Hepatic stellate cell (primary cell): ENCODE results near the gene MAN2A2.

Experiments used
- DNase-seq: peaks from one replicate; pipeline ENCODE4 v3.0.0; 2011; ENCODE audit warnings: low spot score

Gene MAN2A2

DNA sequence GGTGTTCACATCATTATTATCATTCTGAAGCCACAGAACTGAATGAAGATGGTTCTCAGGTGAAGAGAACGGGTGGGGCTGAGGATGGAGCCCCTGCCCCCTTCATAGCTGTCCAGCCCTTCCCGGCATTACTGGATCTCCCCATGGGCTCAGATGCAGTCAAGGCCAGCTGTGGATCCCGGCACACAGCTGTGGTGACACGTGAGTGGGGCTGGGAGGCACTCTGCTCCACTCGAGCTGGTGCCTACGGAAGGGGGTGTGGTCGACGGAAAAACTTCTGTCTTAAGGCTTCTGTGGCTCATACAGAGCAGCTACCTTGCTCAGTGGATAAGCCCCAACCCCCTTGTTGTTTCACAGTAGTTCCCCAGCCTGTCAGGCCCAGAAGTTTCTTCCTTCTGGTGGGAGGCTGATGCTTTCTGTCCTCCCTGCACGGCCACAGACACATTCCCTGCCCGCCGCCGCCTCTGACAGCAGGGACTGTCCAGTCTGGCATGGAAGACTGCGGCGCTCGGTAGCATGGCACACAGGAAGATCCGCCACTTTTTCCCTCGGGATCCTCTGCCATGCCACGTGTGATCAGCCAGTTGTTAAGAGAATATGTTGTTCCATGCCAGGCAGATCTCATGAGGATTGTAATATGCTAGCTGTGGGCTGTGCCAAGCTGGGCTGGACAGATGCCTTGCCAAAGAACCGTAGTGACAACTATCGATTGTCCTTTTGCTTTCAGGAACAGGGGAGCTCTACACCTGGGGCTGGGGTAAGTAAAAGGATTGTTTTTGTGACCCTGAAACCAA lies 57.4 kb downstream of the MAN2A2 start:
- DNase-seq: no peak

DNA sequence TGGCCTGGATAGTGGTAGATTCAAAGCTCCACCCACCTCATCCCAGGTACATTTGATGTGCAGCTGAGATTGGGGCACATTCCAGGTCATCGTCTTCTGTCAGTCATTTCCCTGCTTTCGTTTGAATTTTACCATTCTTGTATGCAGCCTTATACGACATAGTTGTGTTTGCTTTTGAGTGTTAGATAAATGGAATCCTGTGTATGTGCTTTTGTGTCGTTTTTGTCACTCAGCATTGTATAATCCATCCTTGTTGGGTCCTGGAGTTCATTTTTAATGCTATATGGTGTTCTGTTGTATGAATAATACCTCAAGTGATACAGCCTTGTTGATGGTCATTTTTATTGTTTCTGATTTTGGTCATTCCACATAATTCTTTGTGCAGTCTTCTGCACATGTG lies 58.9 kb downstream of the MAN2A2 start:
- no peak for DNase-seq

GRCh38 chr15:90966262-90966661 lies 63.2 kb downstream of the MAN2A2 start:
- DNase-seq: no peak

GRCh38 chr15:90967206-90967605 lies 64.1 kb downstream of the MAN2A2 start:
- no peak for DNase-seq

DNA sequence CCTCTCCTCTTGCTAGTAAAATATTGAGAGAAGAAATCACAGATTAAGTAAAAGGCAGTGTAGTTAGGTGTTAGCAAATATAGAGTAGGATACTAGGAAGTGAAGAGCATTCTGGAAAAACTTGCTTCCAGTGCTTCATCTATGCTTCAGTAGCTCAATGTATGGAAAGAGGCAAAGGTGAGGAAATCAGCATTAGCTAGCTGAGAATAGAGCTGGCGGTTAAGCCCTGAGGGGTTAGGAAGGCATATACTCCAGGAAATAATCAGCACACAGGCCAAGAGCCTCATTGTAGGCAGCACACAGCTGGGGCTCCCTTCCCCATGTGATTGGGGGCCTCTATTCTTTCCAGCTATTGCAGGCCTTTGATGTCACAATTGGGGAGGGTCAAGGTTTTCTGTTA lies 65.3 kb downstream of the MAN2A2 start:
- DNase-seq: no peak

GRCh38 chr15:90970274-90970673 lies 67.2 kb downstream of the MAN2A2 start:
- DNase-seq: no peak

DNA sequence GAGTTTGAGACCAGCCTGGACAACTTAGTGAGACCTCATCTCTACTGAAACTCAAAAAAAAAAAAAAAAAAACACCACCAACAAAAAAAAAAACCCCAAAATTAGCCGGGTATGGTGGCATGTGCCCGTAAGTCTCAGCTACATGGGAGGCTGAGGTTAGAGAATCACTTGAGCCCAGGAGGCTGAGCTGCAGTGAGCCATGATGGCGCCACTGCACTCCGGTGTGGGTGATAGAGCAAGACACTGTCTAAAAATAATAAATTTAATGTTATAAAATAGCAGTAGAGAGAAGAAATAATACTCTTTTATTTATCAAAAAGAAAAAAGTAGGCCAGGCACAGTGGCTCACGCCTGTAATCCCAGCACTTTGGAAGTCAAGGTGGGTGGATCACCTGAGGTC lies 69.0 kb downstream of the MAN2A2 start:
- DNase-seq: no peak
